GM21825 (cell line): ENCODE results near the gene SOX18.
A peak's percentile ranks its signal among the peaks of the same experiment; 100 is the strongest.

ENCODE experiments used
- ATAC-seq: cut with Tn5 transposase; IDR thresholded peaks from one replicate; pipeline ENCODE4 v1.9.1; 2021; ENCODE audit warnings: mild to moderate bottlenecking, moderate library complexity; ENCODE audit not compliant: unreplicated experiment

The SOX18 gene

GRCh38 chr20:64039293-64040160 is 9.9 kb downstream of the SOX18 start:
- no peak for ATAC-seq

DNA sequence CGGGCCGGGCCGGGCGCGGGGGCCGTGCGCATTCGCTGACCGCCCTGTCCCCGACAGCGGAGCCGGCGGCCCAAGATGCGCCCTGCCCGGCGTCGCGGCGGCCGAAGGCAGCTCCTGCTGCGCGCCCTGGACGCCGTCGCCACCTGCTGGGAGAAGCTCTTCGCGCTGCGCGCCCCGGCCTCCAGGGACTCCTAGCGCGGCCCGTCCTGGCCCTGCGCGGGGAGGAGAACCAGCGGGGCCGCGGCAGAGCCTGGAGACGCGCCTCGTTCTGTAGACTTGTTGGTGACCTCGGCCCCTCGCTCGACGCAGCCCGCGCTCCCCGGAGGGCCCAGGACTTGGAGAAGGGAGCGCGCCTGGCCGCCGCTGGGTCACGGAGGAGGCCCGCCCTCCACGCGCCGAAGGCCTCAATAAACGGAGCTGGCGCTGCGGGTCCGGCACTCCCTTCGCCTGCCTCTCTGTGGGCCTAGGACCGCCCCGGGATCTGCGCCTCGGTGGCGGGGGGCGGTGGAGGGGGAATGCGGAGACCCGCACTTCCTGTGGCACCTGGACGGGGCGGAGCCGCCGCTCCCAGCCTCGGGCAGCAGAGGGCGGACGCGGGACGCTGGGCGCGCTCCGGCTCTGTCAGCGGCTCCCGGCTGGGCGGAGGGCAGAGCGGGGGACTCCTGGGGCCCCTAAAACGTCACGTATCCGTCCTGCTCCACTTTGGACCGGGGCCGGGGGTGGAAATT is 10.7 kb downstream of the SOX18 start:
- peak; percentile 40 for ATAC-seq

DNA sequence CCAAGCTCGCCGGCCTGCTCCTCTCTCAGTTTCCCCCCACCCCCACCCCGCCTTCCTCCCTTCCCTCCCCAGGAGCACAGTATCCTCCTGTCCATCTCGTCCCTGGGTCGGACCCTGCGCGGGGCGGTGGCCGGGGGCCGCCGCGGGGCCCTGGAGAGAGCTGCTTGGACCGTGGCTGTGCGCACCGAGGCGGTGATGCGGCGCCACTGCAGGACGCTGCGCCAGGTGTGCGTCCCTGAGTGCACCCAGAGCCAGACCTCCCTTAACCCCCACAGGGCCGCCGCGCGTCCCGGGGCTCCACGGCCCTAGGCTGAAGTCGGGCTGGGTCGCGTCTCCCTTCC is 11.2 kb downstream of the SOX18 start:
- peak; percentile 18 for ATAC-seq

- no peak for ATAC-seq
Measured at GRCh38 chr20:64037498-64038213, 11.8 kb downstream of the SOX18 start.

- no peak for ATAC-seq
Measured at GRCh38 chr20:64037199-64037497, 12.3 kb downstream of the SOX18 start.

GRCh38 chr20:64036346-64037198 is 12.9 kb downstream of the SOX18 start:
- no peak for ATAC-seq

DNA sequence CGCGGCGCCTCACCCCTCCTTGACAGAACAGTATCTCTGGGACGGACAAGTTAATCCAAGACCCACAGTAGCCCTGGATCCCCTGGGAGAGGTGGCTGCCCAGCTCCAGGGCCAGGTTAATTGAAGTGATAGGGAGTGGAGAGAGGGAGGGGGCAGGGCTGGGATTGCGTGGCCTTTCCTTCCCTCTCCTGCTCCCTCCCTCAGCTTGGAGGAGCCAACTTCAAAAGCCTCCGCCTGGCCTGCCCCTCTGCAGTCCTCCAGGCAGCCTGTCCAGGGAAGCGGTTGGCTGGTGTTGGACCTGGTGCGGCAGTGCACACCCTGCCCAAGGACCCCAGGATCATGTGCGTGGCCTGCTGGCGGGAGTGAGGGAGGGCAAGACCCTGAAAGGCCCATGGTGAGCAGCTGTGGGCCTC is 13.5 kb downstream of the SOX18 start, which contains the start of gene C20orf204:
TSS of gene C20orf204 (plus strand) at position 250 of the 413 bp plus-strand sequence. CDS start at position 392, 142 bp downstream.
- ATAC-seq = no peak

- no peak for ATAC-seq
Measured at GRCh38 chr20:64035066-64035932, 14.1 kb downstream of the SOX18 start.

- ATAC-seq = no peak
Measured at GRCh38 chr20:64033981-64034493, 15.4 kb downstream of the SOX18 start.

GRCh38 chr20:64032706-64033624 is 16.5 kb downstream of the SOX18 start:
- no peak for ATAC-seq

GRCh38 chr20:64031822-64032314 is 17.6 kb downstream of the SOX18 start:
- no peak for ATAC-seq

DNA sequence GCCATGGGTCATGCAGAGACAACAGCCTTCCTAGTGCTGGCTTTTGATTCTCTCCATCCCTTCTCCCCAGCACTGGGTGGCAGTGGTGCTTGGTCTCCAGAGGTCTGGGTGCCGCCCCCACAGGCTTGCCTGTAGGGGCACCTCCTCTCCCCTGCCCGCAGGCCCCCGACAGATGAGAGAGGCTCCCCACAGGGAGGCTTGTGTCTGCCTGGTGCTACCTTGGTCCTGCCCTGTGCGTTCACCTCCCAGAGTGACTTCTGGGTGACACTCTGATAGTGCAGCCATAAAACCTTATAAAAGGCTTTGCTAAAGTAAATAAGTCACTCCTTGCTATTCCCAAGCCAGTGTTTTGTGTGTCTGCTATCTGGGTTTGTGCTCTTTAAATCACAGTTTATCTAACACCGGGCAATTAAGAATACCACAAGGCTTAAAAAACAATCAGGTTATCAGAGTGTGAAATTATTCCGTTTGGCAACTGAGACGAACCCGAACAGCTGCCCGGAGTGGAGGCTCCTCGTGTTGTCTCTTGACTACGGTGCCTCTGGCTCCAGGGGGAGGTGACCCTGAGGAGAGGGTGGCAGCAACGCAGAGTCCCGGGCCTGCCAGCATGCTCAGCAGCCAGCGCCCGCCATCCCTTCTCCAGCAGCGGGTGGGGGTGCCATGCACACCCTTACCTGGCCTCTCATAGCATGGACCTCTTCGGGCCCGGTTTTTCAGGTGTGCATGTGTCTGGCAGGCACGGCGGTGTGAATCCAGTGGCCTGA is 18.9 kb downstream of the SOX18 start:
- ATAC-seq = no peak

- no peak for ATAC-seq
Measured at GRCh38 chr20:64029293-64030117, 19.9 kb downstream of the SOX18 start.

DNA sequence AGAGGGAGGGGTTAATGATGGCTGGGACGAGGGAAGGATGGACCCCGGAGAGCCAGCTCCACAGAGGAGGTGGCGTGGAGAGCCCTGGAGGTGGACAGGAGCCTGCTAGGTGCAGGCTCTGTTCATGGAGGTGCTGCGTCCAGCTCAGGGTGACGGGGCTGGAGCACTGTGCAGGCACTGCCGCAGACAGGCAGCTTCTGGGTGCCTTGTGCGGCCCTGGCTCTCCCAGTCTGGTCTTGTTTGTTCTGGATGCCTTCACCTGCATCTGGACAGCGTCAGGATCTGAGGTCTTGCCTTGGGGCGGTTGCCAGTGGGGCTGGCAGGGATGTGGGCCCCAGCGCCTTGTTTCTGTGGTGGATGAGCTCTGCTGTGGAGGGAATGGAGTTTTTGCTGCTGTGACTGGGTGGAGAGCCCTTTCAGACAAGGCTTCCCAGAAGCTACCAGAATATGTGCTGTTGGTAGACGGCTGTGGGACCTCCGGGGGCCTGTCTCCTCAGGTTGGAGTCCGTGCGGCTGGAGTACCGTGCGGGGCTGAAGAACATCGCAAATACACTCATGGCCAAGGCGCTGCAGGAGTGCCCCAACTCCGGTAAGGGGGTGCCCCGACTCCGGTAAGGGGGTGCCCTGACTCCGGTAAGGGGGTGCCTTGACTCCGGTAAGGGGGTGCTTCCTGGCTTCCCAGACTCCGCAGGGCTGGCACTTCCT is 21.3 kb downstream of the SOX18 start:
- no peak for ATAC-seq

DNA sequence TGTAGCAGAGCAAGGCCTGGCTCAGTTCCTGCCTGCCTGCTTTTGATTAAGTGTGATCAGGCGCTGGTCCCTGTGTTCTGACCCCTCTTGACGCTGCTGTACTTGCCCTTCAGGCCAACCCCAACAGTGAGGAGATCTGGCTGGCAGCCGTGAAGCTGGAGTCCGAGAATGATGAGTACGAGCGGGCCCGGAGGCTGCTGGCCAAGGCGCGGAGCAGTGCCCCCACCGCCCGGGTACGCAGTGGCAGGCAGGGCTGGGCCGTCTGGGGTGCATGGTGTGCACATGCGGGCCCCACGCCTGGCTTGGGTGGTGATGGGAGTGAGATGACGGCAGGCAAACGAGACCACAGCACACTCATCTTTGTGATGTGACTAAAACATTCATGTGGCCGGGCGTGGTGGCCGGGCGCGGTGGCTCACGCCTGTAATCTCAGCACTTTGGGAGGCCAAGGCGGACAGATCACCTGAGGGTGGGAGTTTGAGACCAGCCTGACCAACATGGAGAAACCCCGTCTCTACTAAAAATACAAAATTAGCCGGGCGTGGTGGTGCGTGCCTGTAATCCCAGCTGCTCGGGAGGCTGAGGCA is 23.5 kb downstream of the SOX18 start:
- no peak for ATAC-seq
